CD4-positive, alpha-beta T cell treated with Interleukin-15 for 4 hours (primary cell): ENCODE results near the gene GTPBP1.
A peak's percentile ranks its signal among the peaks of the same experiment; 100 is the strongest.

Experiments
- DNase-seq: peaks from one replicate; pipeline ENCODE4 v3.0.0-alpha.2; 2020; ENCODE audit warnings: low spot score

The GTPBP1 gene

DNA sequence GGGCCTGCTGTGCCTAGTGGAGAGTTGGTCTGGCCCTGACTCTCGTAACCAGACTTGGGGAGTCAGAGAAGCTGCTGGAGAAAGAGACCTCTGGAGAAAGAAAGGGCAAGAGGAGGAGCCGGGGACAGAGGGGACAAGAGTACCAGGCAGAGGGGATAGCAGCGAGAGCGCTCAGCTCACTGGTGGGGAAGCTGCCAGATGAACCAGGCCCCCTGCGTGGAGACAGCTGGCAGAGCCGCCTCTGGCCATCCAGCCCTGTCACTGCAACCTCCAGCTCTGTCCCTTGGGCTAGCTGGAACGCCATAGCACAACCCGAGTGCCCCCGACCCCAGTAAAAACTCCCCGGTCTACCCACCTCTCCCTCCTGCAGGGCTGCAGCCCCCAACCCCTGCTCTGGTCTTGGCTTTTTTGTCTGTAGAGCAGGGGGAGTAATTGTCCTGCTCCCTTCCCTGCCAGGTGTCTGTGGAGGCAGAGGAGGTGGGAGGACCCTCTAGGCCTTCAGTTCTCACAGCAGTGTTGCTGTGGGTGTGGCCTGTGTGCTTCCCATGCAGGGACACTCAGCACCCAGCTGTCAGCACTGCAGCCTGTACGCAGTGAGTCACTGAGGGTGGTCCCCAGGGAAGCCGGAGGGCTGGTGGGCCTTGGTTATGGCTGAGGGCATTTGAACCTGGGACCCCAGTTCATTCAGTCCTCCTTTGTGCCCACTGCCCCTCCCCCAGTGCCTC lies 54.9 kb downstream of the GTPBP1 start:
- no peak for DNase-seq

DNA sequence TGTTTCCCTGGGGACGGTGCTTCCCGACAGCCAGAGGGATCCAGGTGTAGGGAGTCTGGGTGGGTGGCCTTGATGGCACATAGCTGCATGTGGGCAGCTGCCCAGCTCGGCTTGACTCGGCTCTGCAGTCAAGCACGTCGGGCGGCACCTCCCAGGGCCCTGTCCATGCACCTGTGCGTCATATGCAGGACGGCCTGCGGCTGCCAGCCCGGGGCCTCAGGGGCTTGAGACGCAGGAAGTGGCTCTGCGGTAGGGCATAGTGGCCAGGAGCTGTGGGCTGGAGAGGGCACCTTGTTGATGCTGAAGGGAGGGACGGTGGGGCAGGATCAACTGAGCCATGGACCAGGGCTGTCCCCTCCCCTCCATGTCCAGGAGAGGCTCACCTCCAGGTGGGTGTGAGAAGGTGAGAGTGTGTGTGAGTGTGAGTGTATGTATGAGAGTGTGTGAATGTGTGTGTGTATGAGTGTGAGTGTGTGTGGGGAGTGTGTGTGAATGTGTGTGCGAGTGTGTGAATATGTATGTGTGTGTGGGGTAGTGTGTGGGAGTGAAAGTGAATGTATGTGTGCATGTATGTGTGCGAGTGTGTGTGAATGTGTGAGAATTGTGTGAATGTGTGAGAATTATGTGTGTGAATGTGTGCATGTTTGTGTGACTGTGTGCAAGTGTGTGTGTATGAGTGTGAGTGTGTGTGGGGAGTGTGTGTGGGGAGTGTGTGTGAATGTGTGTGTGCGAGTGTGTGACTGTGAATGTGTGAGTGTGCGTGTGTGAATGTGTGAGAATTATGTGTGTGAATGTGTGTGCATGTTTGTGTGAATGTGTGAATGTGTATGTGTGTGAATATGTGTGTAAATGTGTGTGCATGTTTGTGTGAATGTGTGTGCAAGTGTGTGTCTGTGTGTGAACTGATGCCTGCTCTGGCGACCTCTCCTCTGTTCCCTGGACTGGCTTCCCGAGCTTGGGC lies 55.7 kb downstream of the GTPBP1 start:
- DNase-seq, result no peak

DNA sequence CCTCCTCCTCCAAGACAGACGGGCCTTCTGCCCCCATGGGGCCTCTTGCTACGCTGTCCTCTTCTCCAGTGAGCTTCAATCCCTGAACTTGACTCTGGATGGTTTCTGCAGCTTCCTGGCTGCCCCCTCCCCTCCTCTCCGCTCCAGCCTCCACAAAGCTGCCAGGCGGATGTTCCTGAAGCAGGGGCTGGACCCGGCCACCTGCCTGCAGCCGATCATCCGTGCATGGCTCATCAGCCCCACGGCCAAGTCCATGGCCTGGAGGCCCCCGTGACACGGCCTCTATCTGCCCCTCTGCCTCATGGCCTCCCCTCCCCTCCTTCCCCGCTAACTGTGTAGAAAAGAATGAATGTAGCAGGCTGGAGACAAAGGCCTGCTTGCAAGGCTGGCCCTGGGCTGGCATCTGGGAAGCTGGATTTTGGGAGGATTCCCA lies 56.8 kb downstream of the GTPBP1 start:
- no peak for DNase-seq

DNA sequence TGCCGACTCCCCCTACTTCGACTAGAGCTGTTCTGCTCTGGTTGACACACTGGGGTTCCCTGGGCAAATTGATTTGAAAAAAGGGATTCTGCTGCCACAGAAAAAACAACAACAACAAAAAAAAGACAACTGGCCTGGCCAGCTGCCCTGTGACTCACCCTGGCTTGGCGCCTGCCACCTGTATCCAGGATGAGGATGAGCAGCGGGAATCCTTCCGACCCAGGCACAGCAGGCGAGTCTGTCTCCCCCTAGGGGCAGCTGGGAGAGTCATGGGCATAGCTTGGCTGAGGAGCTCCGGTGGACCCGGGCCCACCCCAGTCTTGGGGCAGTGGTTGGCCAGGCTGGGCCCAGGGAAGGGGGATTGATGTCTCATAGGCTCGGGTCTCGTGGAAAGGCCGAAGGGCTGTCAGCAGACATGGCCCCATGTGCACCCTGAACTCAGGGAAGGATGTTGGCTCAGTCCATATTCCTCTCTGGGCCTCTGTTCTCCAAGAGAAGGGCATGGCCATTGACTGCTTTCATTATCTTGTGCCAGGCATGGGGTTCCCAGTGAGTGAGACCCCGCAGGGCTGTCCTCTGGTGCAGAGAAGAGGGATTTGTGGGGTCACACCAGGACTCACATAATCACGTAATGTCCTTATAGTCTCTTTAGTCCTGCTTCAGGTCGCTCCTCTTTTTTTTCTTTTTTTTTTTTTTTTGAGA lies 60.5 kb downstream of the GTPBP1 start:
- DNase-seq, result peak; percentile 57

DNA sequence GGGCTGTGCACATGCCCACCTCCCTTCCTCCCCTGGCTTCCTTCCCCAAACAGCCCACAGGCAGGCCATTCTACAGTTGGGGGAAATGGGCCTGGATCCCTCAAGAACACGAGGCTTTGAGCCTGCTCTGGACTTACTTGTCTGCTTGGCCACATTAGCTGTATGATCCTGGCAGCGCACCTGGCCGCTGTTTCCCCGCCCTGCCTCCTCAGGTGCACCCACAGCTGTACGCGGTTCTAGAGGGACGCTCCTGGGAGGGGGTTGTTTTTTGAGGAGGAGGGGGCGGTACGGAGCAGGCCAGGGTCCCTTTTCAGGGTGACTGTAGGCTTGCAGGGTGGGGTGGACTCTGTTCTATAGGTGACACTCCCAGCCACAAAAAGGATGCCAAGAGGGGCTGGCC lies 61.6 kb downstream of the GTPBP1 start:
- no peak for DNase-seq

DNA sequence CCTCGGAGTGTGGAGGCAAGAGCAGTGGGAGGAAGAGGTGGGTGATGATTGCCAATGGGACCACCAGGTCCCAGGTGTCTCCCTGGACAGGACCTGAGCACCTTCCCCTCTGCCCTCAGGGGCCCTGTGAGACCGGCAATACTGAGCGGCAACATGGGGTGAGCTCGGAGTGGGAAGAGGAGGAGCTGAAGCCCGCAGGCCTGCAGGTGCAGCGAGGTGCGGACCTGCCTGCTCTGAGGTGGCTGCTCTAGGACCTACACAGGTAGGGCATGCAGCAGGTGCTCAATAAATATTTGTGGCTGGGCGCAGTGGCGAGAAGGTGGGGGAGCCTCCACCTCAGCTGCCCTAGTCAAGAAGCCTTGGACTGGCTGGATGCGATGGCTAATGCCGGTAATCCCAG lies 62.3 kb downstream of the GTPBP1 start:
- no peak for DNase-seq

DNA sequence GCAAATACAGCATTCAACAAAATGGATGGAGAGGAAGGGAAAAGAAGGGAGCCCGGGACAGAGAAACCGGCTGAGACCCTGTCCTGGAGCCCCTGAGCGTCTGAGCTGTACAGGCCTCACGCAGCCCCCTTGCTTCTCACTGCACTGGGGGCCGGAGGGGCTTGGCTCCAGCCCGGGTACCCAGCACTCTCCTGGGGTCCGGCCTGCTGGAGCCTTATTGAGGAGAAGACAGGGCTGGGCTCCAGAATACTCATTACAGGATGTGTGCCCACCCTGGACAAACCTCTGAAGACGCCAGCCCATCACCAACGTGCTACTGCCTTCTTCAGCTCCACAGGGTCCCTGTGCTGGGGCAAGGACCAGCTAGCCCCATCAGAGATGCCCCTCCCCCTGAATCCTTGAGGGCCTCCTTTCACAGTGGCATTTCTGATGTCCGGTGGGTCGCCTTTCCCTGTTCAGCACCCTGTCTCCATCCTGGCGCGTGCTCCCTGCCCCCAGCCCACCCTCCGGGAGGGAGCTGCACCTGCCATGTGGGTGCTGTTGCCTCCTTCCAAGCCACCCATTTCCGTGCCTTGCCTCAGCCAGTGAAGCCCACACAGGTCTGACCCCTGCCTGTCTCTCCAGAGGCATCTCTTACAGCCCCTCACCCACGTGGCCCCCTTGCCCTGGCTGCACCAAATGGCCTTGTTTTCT lies 64.7 kb downstream of the GTPBP1 start:
- no peak for DNase-seq

DNA sequence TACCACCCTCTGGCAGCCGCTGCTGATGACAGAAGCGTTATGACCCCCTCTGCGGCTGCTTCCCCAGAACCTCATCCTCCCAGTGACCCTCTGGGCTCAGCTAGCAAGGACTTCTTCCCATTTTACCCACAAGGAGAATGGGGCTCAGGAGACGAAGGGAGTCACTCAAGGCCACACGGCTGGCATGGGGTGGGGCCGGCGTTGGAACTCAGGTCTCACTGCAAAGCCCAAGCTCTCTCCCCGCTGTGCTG lies 66.8 kb downstream of the GTPBP1 start:
- DNase-seq, result no peak

DNA sequence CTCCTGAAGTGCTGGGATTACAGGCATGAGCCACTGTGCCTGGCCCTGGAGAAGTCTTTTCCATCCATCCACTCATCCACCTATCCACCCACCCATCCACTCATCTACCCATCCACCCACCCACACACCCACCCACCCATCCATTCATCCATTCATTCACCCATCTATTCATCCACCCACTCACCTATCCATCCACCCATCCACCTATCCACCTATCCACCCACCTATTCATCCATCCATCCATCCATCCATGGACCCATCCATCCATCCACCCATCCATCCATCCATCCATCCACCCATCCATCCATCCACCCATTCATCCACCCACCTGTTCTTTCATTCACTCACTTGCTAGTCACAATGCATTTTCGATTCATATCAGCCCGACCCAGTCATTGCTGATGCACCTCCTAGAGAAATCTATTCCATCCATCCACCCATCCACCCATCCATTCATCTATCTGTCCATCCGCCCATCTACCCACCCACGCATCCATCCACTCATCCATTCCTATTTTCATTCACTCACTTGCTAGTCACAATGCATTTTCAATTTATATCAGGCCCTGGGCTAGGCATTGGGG lies 67.7 kb downstream of the GTPBP1 start:
- DNase-seq, result no peak

DNA sequence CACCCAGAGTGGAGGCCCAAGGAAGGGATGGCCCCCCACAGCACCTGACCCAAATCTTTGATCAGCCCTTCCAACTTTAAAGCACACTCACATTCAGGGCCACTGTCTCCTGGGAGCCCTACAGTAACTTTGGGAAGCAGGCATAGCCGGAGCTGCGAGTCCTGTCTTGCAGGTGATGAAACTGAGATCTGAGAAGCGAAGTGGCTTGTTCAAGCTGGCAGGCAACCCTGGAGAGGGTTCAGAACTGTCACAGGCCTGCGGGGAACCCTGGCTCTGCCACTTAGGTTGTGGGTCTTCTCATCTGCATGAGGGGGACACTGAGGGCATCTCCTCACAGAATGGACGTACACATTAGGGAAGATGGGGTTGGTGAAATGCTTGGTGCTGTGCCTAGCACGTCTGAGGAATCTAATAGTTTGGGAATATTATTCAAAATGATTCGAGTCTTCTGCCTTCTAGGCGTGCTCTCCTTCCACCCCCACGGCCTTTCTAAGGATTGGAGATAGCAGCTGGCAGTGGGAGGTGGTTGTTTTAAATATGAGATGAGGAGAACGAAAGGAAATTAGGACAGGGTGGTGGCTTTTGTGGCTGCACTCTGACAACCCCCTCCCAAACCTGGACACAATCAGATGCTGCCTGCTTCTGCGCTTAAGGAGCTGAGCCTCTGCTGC lies 68.9 kb downstream of the GTPBP1 start:
- no peak for DNase-seq

DNA sequence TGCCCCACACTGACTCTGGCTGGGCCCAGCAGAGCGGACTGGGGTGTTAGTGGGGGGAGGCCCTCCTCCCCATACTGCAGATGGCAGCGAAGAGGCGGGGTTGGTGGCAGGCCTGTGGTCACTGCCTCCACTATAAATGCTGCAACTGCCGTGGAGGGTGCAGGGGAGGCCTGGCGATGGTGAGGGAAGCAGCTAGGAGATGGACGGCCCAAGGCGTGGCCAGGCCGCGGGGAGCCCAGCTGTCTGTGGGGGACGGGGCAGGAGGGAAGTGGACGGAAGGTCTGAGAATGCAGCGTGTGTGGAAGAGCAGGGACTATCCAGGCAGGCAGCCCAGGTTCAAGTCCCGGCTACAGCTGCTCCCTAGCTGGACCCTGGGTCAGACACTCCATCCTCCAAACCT lies 69.9 kb downstream of the GTPBP1 start:
- DNase-seq, result no peak

DNA sequence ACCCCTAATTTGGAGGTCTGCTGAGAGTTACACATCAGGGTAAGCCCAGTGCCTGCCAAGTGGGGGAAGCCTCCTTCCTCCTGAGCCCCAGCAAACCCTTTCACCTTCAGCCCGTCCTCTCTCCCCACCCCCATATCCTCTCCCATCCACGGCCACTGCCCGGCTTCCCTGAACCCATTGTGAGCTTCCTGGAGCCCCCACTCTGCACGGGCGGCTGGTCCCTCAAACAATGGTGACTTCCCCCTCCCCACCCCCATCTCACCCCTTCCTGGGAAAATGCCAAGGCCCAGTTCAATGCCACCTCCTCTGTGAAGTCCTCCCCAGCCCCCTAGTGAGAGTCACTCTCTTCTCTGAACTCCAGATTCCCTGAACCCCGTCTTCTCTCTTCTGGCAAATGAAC lies 70.3 kb downstream of the GTPBP1 start:
- no peak for DNase-seq

DNA sequence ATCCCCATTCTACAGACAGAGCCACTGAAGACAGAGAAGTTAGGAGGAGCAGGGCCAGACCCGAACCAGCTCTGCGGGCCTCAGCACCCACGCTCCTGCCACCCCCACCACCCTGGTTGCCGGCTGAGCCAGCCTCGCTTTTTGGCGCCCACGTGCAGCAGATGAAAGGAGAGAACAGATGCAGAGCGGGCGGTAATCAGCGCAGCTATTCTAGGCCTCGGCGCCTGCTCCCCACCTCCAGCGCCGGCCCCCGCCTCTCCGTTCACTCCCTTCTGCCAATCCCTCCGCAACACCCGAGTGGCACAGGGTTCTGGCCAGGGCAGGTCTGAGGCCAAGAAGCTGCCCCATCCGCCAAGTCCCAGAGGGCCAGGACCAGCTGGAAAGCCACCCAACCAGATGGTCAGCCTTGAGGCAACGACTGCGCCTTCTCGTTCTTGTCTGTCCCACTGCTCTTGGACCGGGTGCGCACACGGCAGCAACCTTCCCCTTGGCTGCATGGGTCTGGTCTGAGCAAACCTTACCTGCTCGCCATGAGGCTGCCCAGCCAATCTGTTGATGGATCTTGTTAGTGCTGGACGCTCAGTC lies 71.4 kb downstream of the GTPBP1 start:
- no peak for DNase-seq

DNA sequence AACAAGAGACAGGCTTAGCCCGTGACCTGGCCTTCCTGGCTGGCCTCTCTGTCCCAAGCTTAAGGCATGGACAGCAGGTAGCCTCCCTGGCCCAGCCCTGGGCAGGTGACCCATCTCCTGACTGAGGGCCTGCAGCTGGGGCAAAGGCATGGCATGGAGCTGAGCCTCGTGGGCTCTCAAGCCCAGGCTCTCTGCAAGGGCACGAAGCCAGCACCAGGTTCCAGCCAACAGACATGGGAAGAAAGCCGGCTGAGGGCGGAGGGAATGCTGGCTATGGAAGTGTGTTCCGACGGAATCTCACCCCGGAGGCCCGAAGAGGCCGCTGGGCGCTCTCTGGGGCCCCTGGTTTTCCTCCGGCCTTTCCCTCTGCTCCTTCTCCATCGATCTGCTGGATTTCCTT lies 75.3 kb downstream of the GTPBP1 start:
- DNase-seq, result no peak

DNA sequence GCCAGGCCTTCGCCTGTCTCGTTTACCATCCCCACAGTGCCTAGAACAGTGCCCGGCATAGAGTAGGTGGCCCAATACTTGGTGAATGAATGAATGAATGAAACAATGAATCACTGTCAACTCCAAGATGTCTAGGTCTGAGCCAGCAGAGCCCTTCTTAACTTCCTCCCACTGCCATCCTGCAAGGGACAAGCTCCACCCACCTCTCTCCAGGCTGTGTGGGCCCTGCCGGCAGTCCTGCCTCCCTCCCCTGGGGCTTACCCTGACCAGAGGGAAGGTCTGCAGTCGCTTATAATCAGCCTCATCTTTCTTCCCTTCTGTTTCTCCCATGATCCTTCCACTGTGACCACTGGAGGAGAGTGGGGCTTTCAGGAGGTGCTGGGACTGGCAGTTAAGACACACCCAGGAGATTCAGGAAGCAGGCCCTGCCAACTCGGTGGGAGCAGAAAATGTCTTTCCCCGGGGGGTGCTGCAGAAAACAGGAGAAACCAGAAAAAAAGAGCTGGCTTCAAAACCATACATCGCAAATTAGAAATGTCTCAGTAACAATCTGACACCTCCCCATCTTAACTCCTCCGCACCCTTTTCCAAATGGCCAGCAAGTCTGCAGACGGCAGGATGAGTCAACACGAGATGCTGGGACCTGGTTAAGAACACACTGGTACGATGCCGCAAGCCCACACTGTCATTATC lies 76.8 kb downstream of the GTPBP1 start:
- no peak for DNase-seq
